ENCODE data around the gene ALDH18A1.
"Not testable (repeated sequence)": the region's sequence is repeated elsewhere in the genome, so short reads cannot be mapped to it uniquely, and the experiment has no call there.

Gene ALDH18A1

GRCh38 chr10:95648138-95648537 is 8.4 kb downstream of the ALDH18A1 start:
- no peak for DNase-seq

GRCh38 chr10:95646160-95646559 is 10.4 kb downstream of the ALDH18A1 start:
- no peak for DNase-seq

GRCh38 chr10:95644901-95645300 is 11.6 kb downstream of the ALDH18A1 start:
- no peak for DNase-seq

DNA sequence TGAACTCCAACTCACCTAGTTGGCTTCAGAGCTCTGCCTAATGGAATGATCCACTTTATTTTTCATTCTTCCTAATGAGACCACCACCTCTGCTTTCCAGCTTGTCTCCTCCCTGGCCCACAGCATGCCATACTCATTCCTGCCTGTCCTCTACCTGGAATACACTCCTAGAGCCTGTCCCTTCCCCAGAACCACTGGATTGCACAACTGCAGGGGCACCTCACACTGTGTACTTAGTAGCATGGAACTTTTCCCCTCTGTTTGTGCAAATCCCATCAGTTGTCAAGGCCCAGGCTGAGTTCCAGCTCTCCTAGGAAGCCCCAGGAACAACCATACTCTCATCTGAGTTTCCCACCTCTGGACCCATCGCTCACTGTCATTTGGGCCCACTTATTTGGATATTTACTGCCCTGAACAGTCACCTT is 15.6 kb downstream of the ALDH18A1 start:
- no peak for DNase-seq

DNA sequence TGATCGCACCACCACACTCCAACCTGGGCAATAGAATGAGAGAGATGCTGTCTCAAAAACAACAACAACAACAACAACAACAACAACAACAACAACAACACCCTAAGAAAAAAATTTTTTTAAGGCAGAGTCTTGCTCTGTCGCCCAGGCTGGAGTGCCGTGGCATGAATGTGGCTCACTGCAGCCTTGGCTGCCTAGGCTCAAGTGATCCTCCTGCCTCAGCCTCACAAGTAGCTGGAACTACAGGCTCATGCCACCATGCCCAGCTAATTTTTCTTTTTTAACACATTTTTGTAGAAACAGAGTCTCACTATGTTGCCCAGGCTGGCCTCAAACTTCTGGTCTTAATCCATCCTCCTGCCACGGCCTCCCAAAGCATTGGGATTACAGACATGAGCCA is 18.6 kb downstream of the ALDH18A1 start:
- DNase-seq, result no peak

GRCh38 chr10:95637140-95637539 is 19.4 kb downstream of the ALDH18A1 start:
- no peak for DNase-seq

DNA sequence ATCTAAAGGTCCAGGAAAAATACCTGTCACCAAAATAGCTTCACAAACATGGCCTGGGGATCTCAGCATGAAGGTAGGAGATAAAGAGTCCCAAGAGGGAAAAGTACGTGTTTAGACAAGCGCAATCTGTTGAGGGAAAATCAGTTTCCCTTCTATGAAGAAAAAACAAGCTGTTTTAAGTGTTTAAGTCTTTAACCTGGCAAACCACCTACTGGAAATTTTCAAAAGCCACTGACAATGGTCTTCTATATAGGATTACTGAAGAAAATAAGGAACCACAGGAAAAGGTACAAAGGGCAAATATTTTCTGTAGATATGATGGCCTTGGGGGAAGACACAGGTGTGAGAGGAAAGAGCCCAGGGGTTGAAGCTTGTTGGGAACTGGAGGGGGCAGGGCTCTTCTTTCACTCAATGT is 21.2 kb downstream of the ALDH18A1 start:
- no peak for DNase-seq

DNA sequence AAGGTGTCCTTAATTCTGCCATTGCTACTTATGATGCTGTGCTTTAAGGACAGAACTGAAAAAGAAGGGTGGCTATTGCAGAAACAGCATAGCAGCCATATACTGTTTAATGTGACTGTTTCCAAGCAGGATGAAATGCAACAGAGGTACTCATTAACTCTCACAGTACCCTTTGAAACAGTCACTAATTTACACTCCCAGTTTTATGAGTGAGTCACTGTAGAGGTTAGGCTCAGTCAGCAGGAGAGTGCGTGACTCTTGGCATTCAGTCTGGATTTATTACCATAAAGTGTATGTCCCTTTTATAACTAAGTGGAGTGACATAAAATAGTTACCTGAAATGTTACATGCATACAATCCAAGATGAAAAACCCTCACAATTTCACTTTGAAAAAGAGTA is 27.7 kb downstream of the ALDH18A1 start:
- DNase-seq, result no peak

DNA sequence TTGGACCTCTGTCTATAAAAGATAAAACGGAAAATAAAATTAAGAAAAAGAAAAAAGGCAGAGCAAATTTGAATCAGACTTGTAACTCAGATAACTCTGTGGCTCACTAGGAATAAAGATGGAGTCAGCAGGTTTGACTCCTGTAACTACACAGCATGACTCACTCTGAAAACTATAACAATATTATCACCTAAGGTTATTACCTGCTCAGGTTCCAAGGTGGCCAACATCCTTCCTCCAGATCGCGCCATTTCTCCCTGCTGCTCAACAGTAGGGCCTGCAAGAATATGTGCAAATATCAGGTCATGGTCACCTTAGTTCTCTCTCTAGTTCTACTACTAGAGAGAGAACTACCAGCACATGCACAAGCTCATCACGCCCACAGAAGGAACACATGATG is 30.0 kb downstream of the ALDH18A1 start:
- DNase-seq, result no peak

DNA sequence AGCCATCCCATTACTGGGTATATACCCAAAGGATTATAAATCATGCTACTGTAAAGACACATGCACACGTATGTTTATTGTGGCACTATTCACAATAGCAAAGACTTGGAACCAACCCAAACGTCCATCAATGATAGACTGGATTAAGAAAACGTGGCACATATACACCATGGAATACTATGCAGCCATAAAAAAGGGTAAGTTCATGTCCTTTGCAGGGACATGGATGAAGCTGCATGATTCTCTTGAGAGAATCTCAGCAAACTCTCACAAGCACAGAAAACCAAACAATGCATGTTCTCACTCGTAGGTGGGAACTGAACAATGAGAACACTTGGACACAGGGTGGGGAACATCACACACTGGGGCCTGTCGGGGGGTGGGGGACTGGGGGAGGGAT is 36.1 kb downstream of the ALDH18A1 start:
- DNase-seq, result not testable (repeated sequence)

DNA sequence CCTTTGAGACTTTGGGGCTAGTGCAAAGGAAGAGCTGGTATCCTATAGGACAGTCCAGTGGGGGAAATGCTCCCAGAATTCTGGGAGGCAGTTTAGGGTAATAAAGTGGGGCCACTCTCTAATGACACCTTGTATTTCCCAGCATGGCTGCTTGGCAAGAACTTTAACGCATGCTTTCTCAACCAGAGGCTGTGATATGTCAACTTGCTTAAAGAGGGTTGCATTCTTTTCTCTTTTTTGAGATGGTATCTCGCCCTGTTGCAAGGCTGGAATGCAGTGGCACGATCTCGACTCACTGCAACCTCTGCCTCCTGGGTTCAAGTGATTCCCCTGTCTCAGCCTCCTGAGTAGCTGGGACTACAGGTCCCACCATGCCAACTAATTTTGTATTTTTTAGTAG is 38.4 kb downstream of the ALDH18A1 start:
- DNase-seq, result no peak

- DNase-seq, result no peak
These were observed 40.1 kb downstream of the ALDH18A1 start for GRCh38 chr10:95616446-95616845.

DNA sequence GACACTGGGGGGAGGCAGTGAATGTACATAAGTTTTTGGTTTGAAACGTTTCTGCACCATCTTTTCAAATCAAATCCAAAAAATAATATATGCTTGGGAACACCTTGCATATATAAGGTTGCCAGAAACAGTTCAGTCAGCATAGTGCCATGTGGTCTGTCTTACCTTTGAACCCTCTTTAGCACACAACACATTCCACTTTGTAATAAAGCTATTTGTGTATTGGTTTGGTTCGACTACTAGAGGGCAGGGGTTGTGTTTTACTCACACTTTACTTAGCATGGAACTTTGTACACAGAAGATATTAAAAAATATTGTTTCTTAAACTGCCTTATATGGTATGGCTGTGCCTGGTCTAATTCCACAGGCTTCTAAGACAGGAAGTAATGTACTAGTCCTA is 43.2 kb downstream of the ALDH18A1 start:
- no peak for DNase-seq

DNA sequence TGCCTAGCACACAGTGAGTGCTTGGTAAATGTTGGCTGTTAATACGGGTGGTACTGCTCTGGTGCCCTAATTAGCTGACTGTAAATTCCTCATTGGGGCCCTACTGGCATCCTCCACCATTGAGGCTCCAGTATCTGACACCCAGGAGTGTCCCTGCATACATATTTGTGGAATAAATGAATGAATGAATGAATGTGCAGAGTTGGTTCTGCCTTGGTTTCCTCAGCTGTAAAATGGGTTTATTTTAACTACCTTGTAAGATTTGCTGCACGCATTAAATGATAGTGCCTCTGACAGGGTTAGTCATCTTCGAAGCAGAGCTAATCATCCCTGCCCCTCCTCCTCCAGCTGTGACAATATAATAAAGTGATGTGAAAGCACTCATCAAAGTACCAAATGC is 45.8 kb downstream of the ALDH18A1 start:
- DNase-seq, result no peak

- DNase-seq, result no peak
These were observed 49.6 kb downstream of the ALDH18A1 start for GRCh38 chr10:95606922-95607321.

- no peak for DNase-seq
These were observed 51.3 kb downstream of the ALDH18A1 start for GRCh38 chr10:95605163-95605562.

- DNase-seq, result no peak
These were observed 51.9 kb downstream of the ALDH18A1 start for GRCh38 chr10:95604630-95605029.

DNA sequence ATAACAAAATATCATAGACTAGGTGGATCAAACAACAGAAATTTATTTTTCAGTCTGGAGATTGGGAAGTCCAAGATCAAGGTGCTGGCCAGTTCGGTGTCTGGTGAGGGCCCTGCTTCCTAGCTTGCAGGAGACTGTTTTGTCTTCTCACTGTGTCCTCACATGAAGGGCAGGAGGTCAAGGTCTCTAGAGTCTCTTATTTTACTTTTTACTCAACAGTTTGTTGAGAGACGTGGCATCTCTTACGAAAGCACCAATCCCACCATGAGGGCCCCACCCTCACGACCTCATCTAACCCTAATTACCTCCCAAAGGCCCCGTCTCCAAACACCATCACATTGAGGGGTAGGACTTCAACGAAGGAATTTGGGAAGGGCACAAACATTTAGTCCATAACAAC is 54.1 kb downstream of the ALDH18A1 start:
- no peak for DNase-seq

- DNase-seq, result peak; percentile 65 to 76
These were observed 55.3 kb downstream of the ALDH18A1 start for GRCh38 chr10:95601116-95601719.

- no peak for DNase-seq
These were observed 56.4 kb downstream of the ALDH18A1 start for GRCh38 chr10:95600158-95600557.

DNA sequence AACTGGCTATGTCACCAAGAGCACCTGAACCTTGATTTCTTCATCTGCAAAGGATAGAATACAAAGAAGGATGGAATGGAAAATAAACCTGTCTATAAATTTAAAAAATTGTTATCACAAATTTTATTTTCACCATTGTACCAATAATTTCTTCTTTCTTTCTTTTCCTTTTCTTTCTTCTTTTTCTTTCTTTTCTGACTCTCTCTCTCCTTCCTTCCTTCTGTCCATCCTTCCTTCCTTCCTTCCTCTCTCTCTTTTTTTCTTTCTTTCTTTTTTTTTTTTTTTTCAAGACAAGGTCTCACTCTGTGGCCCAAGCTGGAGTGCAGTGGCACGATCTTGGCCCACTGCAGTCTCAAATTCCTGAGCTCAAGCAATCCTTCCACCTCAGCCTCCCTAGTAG is 58.7 kb downstream of the ALDH18A1 start:
- no peak for DNase-seq

DNA sequence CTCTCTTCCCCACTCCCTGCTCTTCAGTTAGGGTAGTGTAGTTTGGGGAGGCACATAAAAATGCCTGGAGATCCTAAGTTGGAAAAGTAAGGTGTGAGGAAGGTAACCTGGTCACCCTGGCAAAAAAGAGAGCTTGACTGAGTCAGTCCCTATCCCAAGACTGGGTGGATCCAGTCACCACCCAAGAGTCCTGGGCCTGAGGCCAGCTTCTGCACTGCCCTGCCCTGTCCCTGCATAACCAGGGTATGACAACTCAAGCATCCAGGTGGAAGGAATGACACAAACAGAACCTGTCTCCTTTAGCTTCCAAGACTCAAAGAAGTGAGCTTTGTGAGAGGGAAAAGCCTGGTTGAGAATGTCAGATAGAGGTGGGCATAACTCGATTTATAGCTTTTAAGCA is 68.5 kb downstream of the ALDH18A1 start:
- DNase-seq, result no peak

- no peak for DNase-seq
These were observed 76.5 kb downstream of the ALDH18A1 start for GRCh38 chr10:95579835-95580535.

GRCh38 chr10:95579292-95579691 is 77.2 kb downstream of the ALDH18A1 start:
- no peak for DNase-seq

GRCh38 chr10:95578619-95579018 is 77.9 kb downstream of the ALDH18A1 start:
- DNase-seq, result no peak

Measured in NCI-H524 (cell line).